GM06990 (cell line): ENCODE data around the gene SLC5A5.

Experiments used
- DNase-seq: peaks from one replicate; pipeline ENCODE4 v3.0.0-alpha.2; 2011; ENCODE audit not compliant: insufficient read length; ENCODE audit errors: extremely low read depth
- H3K27me3 ChIP-seq: replicated peaks from 2 replicates; pipeline ENCODE4 v1.6.0; 2011; ENCODE audit warnings: low read length; ENCODE audit not compliant: control insufficient read depth, insufficient read depth
- H3K36me3 ChIP-seq: 2 replicates; pipeline ENCODE4 v1.5.1; 2011; ENCODE audit warnings: low read length; ENCODE audit not compliant: control insufficient read depth, insufficient read depth
- H3K4me3 ChIP-seq: replicated peaks from 2 replicates; pipeline ENCODE4 v1.5.1; 2011; ENCODE audit warnings: low read depth, mild to moderate bottlenecking, control low read depth, low read length
- CTCF ChIP-seq: IDR thresholded peaks from 2 replicates; pipeline ENCODE4 v1.5.1; 2011; ENCODE audit warnings: low read length, control low read depth, mild to moderate bottlenecking, inconsistent platforms; ENCODE audit not compliant: insufficient read depth, poor library complexity, severe bottlenecking

The SLC5A5 gene

GRCh38 chr19:17861542-17862402 lies 10.0 kb upstream of the SLC5A5 start:
- Histone ChIP-seq H3K27me3 (no peaks in the 10 kb centered on the region), H3K4me3 (peak overlapping the region; percentile 98), H3K36me3 (peaks cover 36% of the 10 kb centered on the region)
- no peak for DNase-seq
- no peak for TF ChIP-seq CTCF

GRCh38 chr19:17862711-17863519 lies 8.8 kb upstream of the SLC5A5 start:
- no peak for TF ChIP-seq CTCF
- H3K27me3 ChIP-seq, result no peaks in the 10 kb centered on the region
- DNase-seq, result no peak
- H3K4me3 ChIP-seq, result peak overlapping the region; percentile 98
- H3K36me3 ChIP-seq, result peaks cover 36% of the 10 kb centered on the region

GRCh38 chr19:17863520-17864182 lies 8.1 kb upstream of the SLC5A5 start:
- Histone ChIP-seq H3K4me3 (no peak overlapping the region), H3K27me3 (no peaks in the 10 kb centered on the region; the same call in 1 of the 2 replicates), H3K36me3 (peaks cover 36% of the 10 kb centered on the region)
- no peak for TF ChIP-seq CTCF
- DNase-seq, result no peak

GRCh38 chr19:17865364-17866311 lies 6.1 kb upstream of the SLC5A5 start:
- Histone ChIP-seq H3K36me3 (peaks cover 36% of the 10 kb centered on the region), H3K4me3 (no peak overlapping the region), H3K27me3 (no peaks in the 10 kb centered on the region; the same call in 1 of the 2 replicates)
- TF ChIP-seq CTCF, result no peak
- no peak for DNase-seq
